Keratinocyte (primary cell): ENCODE data around the gene C2. TPM values are rescaled to one million over a fixed set of nuclear protein-coding genes. Genes with fewer than 3 reads are reported as not detected.
"Not testable (repeated sequence)": the region's sequence is repeated elsewhere in the genome, so short reads cannot be mapped to it uniquely, and the experiment has no call there.

Source experiments
- DNase-seq: peaks from one replicate; pipeline ENCODE4 v3.0.0-alpha.2; 2011; ENCODE audit warnings: low read depth, missing footprints, low spot score
- FAIRE-seq: peaks from 2 replicates; lab custom pipeline; 2011; peaks lifted over from hg19 to GRCh38; lab: Jason Lieb, UNC
- H2AFZ ChIP-seq: 2 replicates; pipeline ENCODE4 v1.6.0; 2012; ENCODE audit warnings: low read length, control low read depth, inconsistent platforms; ENCODE audit not compliant: control insufficient read depth
- H3K27ac ChIP-seq: 2 replicates; pipeline ENCODE4 v1.5.1; 2011; ENCODE audit warnings: low read length; ENCODE audit not compliant: control insufficient read depth, insufficient read depth
- H3K27me3 ChIP-seq: 3 replicates; pipeline ENCODE4 v1.6.0; 2011; ENCODE audit warnings: low read length; ENCODE audit not compliant: control insufficient read depth, insufficient read depth; ENCODE audit errors: extremely low read depth
- H3K36me3 ChIP-seq, 2 experiments: 2 replicates in 1 of 2; 3 replicates in 1 of 2; pipeline ENCODE4 v1.5.1; 2011; ENCODE audit warnings: low read length in 2 of 2, mild to moderate bottlenecking in 1 of 2; ENCODE audit not compliant: control insufficient read depth in 2 of 2, insufficient read depth in 2 of 2; ENCODE audit errors: extremely low read depth in 1 of 2
- H3K4me1 ChIP-seq: 3 replicates; pipeline ENCODE4 v1.5.1; 2011; ENCODE audit warnings: low read length; ENCODE audit not compliant: control insufficient read depth, insufficient read depth; ENCODE audit errors: extremely low read depth
- H3K4me2 ChIP-seq: 3 replicates; pipeline ENCODE4 v1.6.0; 2011; ENCODE audit warnings: low read depth, low read length; ENCODE audit not compliant: control insufficient read depth, insufficient read depth; ENCODE audit errors: extremely low read depth
- H3K4me3 ChIP-seq, 3 experiments: fragments of 200-600 bp in 1 of 3; sonication (generic) in 1 of 3; 2 replicates in 2 of 3; 3 replicates in 1 of 3; pipeline ENCODE4 v1.5.1; 2011 to 2016; ENCODE audit warnings: low read length in 3 of 3, mild to moderate bottlenecking in 3 of 3, control low read depth in 2 of 3, inconsistent platforms in 1 of 3, low read depth in 1 of 3, mixed read lengths in 1 of 3, mixed run types in 1 of 3, moderate library complexity in 1 of 3; ENCODE audit not compliant: control insufficient read depth in 2 of 3, insufficient read depth in 2 of 3; ENCODE audit errors: extremely low read depth in 1 of 3
- H3K79me2 ChIP-seq: 2 replicates; pipeline ENCODE4 v1.6.0; 2012; ENCODE audit warnings: low read length; ENCODE audit not compliant: control insufficient read depth, insufficient read depth
- H3K9ac ChIP-seq: 3 replicates; pipeline ENCODE4 v1.6.0; 2011; ENCODE audit warnings: low read length; ENCODE audit not compliant: control insufficient read depth, insufficient read depth; ENCODE audit errors: extremely low read depth
- H3K9me1 ChIP-seq: 3 replicates; pipeline ENCODE4 v1.6.0; 2011; ENCODE audit warnings: low read length; ENCODE audit not compliant: control insufficient read depth, insufficient read depth; ENCODE audit errors: extremely low read depth
- H3K9me3 ChIP-seq: 2 replicates; pipeline ENCODE4 v1.5.1; 2012; ENCODE audit warnings: low read depth, low read length; ENCODE audit not compliant: control insufficient read depth
- H4K20me1 ChIP-seq: 3 replicates; pipeline ENCODE4 v1.6.0; 2011; ENCODE audit warnings: low read length; ENCODE audit not compliant: control insufficient read depth, insufficient read depth; ENCODE audit errors: extremely low read depth
- EZH2 ChIP-seq: IDR thresholded peaks from one replicate; pipeline ENCODE4 v1.6.1; 2012; ENCODE audit warnings: inconsistent platforms, mild to moderate bottlenecking, low read length, moderate library complexity
- dilution Hi-C: fragments of 300-500 bp; cut with MboI; formaldehyde crosslinking; loops from one replicate; pipeline ENCODE4 v1.7.0; 2020; ENCODE audit warnings: low sequenced_read_pairs; ENCODE audit not compliant: extremely low pct_ligation_motif_present
- polyA plus RNA-seq, 5 experiments: library from polyadenylated mRNA; depleted of rRNA in 3 of 5; stranded (reverse) in 3 of 5; stranded (forward) in 1 of 5; unstranded in 1 of 5; fragments of >200 nt; gene quantifications; 1 replicate in 1 of 5; 2 replicates in 3 of 5; 3 replicates in 1 of 5; pipeline versions ENCODE4 v1.2.1 to v1.2.3, GENCODE V29; 2011 to 2012; ENCODE audit warnings: missing spikeins in 2 of 5, low read depth in 1 of 5, low replicate concordance in 1 of 5
- TF ChIP-seq, protein P1 (sequence below), 3 experiments: IDR thresholded peaks in 1 of 3; conservative IDR thresholded peaks in 1 of 3; optimal IDR thresholded peaks in 1 of 3; 2 replicates in 2 of 3; 3 replicates in 1 of 3; pipeline versions ENCODE3 to v1.5.1; 2011; ENCODE audit warnings: low read length in 3 of 3, mild to moderate bottlenecking in 3 of 3, moderate library complexity in 2 of 3, control low read depth in 1 of 3, inconsistent platforms in 1 of 3; ENCODE audit not compliant: insufficient read depth in 2 of 3; ENCODE audit errors: extremely low read depth in 1 of 3

C2 gene
- polyA plus RNA-seq, 1 donor (not counting 4 experiments of a cell fraction or from before 2014, with no cell fraction given) = not detected

DNA sequence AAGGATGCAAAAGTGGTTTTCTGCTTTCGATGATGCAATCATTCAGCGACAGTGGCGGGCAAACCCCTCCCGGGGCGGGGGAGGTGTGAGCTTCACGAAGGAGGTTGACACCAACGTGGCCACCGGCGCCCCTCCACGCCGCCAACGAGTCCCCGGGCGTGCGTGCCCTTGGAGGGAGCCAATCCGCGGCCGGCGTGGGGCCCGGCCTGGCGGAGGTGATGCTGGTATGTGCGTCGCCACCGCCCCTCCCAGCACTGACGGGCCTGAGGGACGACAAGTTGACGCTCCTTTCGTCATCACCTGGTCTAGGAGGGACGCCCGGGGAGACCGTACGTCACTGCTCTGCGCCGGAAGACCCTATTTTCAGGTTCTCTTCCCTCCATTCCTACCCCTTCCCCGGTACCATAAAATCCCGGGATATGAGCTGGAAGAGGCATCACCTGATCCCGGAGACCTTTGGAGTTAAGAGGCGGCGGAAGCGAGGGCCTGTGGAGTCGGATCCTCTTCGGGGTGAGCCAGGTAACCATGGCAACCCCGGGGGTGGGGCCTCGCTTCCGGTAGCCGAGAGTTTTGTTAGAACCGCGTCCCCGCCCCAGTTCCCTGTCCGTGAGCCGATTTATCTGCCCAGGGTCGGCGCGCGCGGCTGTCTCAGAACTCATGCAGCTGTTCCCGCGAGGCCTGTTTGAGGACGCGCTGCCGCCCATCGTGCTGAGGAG lies 44.6 kb downstream of the C2 start, which contains the start of gene DXO:
DXO (minus strand) TSS at position 146 of the 716 bp plus-strand sequence. CDS start 463 bp downstream, outside the sequence.
- H3K4me3 ChIP-seq = peak within 1 kb of the TSS; percentile 72 to 95 (median 89)
- H3K9ac ChIP-seq = peak within 1 kb of the TSS; percentile 96
- H3K9me3 ChIP-seq = no peaks in the 10 kb centered on the region
- peaks cover 18% of the 10 kb centered on the region for H3K4me1 ChIP-seq
- H2AFZ ChIP-seq = peak within 1 kb of the TSS; percentile 92
- H3K79me2 ChIP-seq = peaks cover 28% of the 10 kb centered on the region
- no peaks in the 10 kb centered on the region for H4K20me1 ChIP-seq
- DNase-seq (peak; percentile 95), FAIRE-seq (peak; percentile 29)
- H3K9me1 ChIP-seq = no peaks in the 10 kb centered on the region
- dilution Hi-C loops = no loop called here
- H3K27me3 ChIP-seq = no peaks in the 10 kb centered on the region
- peak within 1 kb of the TSS; percentile 98 for H3K27ac ChIP-seq
- TF ChIP-seq, protein P1, sequence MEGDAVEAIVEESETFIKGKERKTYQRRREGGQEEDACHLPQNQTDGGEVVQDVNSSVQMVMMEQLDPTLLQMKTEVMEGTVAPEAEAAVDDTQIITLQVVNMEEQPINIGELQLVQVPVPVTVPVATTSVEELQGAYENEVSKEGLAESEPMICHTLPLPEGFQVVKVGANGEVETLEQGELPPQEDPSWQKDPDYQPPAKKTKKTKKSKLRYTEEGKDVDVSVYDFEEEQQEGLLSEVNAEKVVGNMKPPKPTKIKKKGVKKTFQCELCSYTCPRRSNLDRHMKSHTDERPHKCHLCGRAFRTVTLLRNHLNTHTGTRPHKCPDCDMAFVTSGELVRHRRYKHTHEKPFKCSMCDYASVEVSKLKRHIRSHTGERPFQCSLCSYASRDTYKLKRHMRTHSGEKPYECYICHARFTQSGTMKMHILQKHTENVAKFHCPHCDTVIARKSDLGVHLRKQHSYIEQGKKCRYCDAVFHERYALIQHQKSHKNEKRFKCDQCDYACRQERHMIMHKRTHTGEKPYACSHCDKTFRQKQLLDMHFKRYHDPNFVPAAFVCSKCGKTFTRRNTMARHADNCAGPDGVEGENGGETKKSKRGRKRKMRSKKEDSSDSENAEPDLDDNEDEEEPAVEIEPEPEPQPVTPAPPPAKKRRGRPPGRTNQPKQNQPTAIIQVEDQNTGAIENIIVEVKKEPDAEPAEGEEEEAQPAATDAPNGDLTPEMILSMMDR (optimal IDR thresholded peaks at IDR 0.05 in 1 of 3, IDR thresholded peaks at IDR 0.05 in 1 of 3, conservative IDR thresholded peaks at IDR 0.05 in 1 of 3; ENCODE audit: extremely low read depth in 1 of 3, insufficient read depth in 2 of 3, low read length in 3 of 3) = no peak
- no peak for TF ChIP-seq EZH2
- peaks cover 6 to 21% of the 10 kb centered on the region in 2 experiments for H3K36me3 ChIP-seq
- peak within 1 kb of the TSS; percentile 88 for H3K4me2 ChIP-seq

DNA sequence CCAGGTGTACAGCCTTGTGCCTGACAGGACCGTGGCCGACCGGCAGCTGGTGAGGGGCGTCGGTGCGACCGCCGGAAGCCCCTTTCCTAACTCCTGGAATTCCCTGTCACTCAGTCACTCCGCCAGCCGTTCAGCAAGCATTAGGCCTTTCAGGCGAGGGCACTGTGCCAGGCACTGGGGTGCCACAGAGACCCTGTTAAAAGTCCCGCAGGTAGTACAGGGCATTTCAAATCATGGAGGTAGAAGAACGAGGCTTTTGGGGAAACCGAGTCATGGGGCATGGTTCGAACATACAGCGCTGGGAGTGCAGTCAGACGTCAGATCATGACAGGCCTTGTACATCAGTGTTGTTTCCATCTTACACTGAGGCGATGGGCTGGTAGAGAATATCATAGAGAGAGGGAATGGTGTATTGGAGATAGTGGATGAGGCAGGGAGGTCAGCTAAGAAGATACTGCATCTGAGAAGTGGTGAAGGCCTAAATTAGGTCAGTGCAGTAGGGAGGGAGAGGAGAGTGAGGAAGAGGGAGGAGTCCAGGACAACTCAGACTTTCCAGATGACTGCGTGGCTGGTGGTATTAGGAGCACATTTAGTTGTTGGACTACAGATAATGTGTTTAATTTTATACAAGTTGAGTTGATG lies 45.3 kb downstream of the C2 start:
- Histone ChIP-seq H4K20me1 (no peaks in the 10 kb centered on the region), H3K4me1 (peaks cover 18% of the 10 kb centered on the region), H3K27ac (peak overlapping the region; percentile 98), H3K9ac (peak overlapping the region; percentile 96), H3K9me3 (no peaks in the 10 kb centered on the region), H3K79me2 (peaks cover 28% of the 10 kb centered on the region), H3K9me1 (no peaks in the 10 kb centered on the region), H3K27me3 (no peaks in the 10 kb centered on the region), H3K4me3 (peak overlapping the region; percentile 72 to 95 (median 89)), H3K4me2 (peak overlapping the region; percentile 88), H3K36me3 (peaks cover 3 to 15% of the 10 kb centered on the region in 2 experiments), H2AFZ (peak overlapping the region; percentile 92)
- DNase-seq = peak; percentile 17
- dilution Hi-C loops = no loop called here
- TF ChIP-seq, protein P1 (optimal IDR thresholded peaks at IDR 0.05 in 1 of 3, IDR thresholded peaks at IDR 0.05 in 1 of 3, conservative IDR thresholded peaks at IDR 0.05 in 1 of 3; ENCODE audit: extremely low read depth in 1 of 3, insufficient read depth in 2 of 3, low read length in 3 of 3) = no peak
- no peak for TF ChIP-seq EZH2
- FAIRE-seq = no peak

DNA sequence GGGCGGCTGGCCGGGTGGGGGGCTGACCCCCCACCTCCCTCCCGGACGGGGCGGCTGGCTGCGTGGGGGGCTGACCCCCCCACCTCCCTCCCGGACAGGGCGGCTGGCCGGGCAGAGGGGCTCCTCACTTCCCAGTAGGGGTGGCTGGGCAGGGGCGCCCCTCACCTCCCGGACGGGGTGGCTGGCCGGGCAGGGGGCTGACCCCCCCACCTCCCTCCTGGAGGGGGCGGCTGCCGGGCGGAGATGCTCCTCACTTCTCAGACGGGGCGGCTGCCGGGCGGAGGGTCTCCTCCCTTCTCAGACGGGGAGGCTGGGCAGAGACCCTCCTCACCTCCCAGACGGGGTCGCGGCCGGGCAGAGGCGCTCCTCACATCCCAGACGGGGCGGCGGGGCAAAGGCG lies 48.5 kb downstream of the C2 start:
- H3K27me3 ChIP-seq, H3K4me2 ChIP-seq, H3K9me1 ChIP-seq, H3K4me3 ChIP-seq, H3K9me3 ChIP-seq, H2AFZ ChIP-seq, H3K36me3 ChIP-seq, dilution Hi-C loops, H4K20me1 ChIP-seq, FAIRE-seq, H3K9ac ChIP-seq, DNase-seq, H3K27ac ChIP-seq: not testable (repeated sequence)
- Histone ChIP-seq H3K4me1 (peaks cover 13% of the 10 kb centered on the region), H3K79me2 (peaks cover 19% of the 10 kb centered on the region)
